C4-2B (cell line): ENCODE data around the gene ARVCF.

Experiments
- ZFX ChIP-seq: fragments of 450-650 bp; IDR thresholded peaks from 2 replicates; pipeline ENCODE4 v1.6.1; 2017
- TF ChIP-seq, protein P1 (sequence below): fragments of 450-650 bp; conservative IDR thresholded peaks from 2 replicates; pipeline ENCODE4 v1.5.1; 2017; ENCODE audit warnings: mild to moderate bottlenecking

GRCh38 chr22:19948057-19948760, 68.4 kb downstream of the ARVCF start:
- TF ChIP-seq, protein P1, sequence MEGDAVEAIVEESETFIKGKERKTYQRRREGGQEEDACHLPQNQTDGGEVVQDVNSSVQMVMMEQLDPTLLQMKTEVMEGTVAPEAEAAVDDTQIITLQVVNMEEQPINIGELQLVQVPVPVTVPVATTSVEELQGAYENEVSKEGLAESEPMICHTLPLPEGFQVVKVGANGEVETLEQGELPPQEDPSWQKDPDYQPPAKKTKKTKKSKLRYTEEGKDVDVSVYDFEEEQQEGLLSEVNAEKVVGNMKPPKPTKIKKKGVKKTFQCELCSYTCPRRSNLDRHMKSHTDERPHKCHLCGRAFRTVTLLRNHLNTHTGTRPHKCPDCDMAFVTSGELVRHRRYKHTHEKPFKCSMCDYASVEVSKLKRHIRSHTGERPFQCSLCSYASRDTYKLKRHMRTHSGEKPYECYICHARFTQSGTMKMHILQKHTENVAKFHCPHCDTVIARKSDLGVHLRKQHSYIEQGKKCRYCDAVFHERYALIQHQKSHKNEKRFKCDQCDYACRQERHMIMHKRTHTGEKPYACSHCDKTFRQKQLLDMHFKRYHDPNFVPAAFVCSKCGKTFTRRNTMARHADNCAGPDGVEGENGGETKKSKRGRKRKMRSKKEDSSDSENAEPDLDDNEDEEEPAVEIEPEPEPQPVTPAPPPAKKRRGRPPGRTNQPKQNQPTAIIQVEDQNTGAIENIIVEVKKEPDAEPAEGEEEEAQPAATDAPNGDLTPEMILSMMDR = peak; percentile 58
- no peak for TF ChIP-seq ZFX
